K562 (cell line): ENCODE measurements around the gene LMF2. TPM values are rescaled to one million over a fixed set of nuclear protein-coding genes. Genes with fewer than 3 reads are reported as not detected.
A peak's percentile ranks its signal among the peaks of the same experiment; 100 is the strongest.

Experiments used
- ATF4 ChIP-seq: fragments of 450-650 bp; formaldehyde crosslinking; IDR thresholded peaks from 2 replicates; pipeline ENCODE4 v1.4.0; 2022; ENCODE audit warnings: mild to moderate bottlenecking, moderate library complexity
- BRCA1 ChIP-seq, 2 experiments: fragments of 450-650 bp in 1 of 2; sonication (generic) in 1 of 2; formaldehyde crosslinking in 1 of 2; IDR thresholded peaks; 2 replicates each; pipeline versions ENCODE4 v1.5.0 to v1.6.1; 2017 to 2020; ENCODE audit warnings: mild to moderate bottlenecking in 1 of 2, missing genetic modification reagents in 1 of 2
- E4F1 ChIP-seq: fragments of 250-450 bp; sonication (Bioruptor Pico); IDR thresholded peaks from 2 replicates; pipeline ENCODE4 v1.5.0; 2021; ENCODE audit warnings: mild to moderate bottlenecking, borderline replicate concordance
- FIP1L1 ChIP-seq: fragments of 200-400 bp; formaldehyde crosslinking; IDR thresholded peaks from 2 replicates; pipeline ENCODE4 v1.6.1; 2018; ENCODE audit warnings: mild to moderate bottlenecking, low read depth, low read length; ENCODE audit not compliant: poor library complexity, severe bottlenecking
- FOSL1 ChIP-seq: fragments of 200-800 bp; sonication (Bioruptor generic); conservative IDR thresholded peaks from 2 replicates; pipeline ENCODE4 v1.6.1; 2016; ENCODE audit warnings: missing genetic modification characterization, missing compliant biosample characterization
- FOXA3 ChIP-seq, 2 experiments: fragments of 450-650 bp in 1 of 2; sonication (generic) in 1 of 2; formaldehyde crosslinking; IDR thresholded peaks in 1 of 2; conservative IDR thresholded peaks in 1 of 2; 2 replicates each; pipeline versions ENCODE4 v1.4.0 to v1.8.0; 2020 to 2022; ENCODE audit warnings: mild to moderate bottlenecking in 2 of 2, missing genetic modification reagents in 1 of 2
- HES1 ChIP-seq: fragments of 450-650 bp; IDR thresholded peaks from 2 replicates; pipeline ENCODE4 v1.6.1; 2016; ENCODE audit warnings: low read depth, mild to moderate bottlenecking, moderate library complexity
- ILF3 ChIP-seq: fragments of 450-650 bp; IDR thresholded peaks from 2 replicates; pipeline ENCODE4 v1.6.1; 2018; ENCODE audit warnings: antibody characterized with exemption, mild to moderate bottlenecking, moderate library complexity, borderline replicate concordance
- NCOR1 ChIP-seq: fragments of 450-650 bp; IDR thresholded peaks from 2 replicates; pipeline ENCODE4 v1.6.1; 2016; ENCODE audit warnings: mild to moderate bottlenecking, moderate library complexity
- NONO ChIP-seq, 2 experiments: fragments of 200-400 bp in 1 of 2; fragments of 450-650 bp in 1 of 2; formaldehyde crosslinking in 1 of 2; IDR thresholded peaks; 2 replicates each; pipeline ENCODE4 v1.6.1; 2017; ENCODE audit warnings: low read depth in 2 of 2, mild to moderate bottlenecking in 2 of 2, moderate library complexity in 2 of 2, low read length in 1 of 2
- RCOR1 ChIP-seq, 2 experiments: IDR thresholded peaks; 2 replicates each; pipeline ENCODE4 v1.6.1; 2012; ENCODE audit warnings: low read depth in 2 of 2, low read length in 2 of 2, borderline replicate concordance in 1 of 2, improper control_type of control experiment in 1 of 2
- THRA ChIP-seq: fragments of 450-650 bp; IDR thresholded peaks from 2 replicates; pipeline ENCODE4 v1.6.1; 2017; ENCODE audit warnings: mild to moderate bottlenecking, moderate library complexity
- ZBTB2 ChIP-seq: fragments of 450-650 bp; IDR thresholded peaks from 2 replicates; pipeline ENCODE4 v1.6.1; 2016; ENCODE audit warnings: antibody characterized with exemption
- ZFPM2 ChIP-seq: fragments of 250-450 bp; sonication (Bioruptor Pico); IDR thresholded peaks from 2 replicates; pipeline ENCODE4 v1.5.1; 2022; ENCODE audit warnings: mild to moderate bottlenecking
- ZFX ChIP-seq: sonication (generic); formaldehyde crosslinking; IDR thresholded peaks from 2 replicates; pipeline ENCODE4 v1.8.0; 2022; ENCODE audit warnings: mild to moderate bottlenecking, missing genetic modification reagents, moderate library complexity
- polyA plus RNA-seq, 8 experiments: library from polyadenylated mRNA; depleted of rRNA in 4 of 8; stranded (reverse) in 5 of 8; unstranded in 3 of 8; fragments of >200 nt; fragmentation: Nextera tagmentation in 2 of 8; fragmentation: Illumina TruSeq in 1 of 8; extraction: Ambion mirVana in 2 of 8; extraction: Trizol in 1 of 8; gene quantifications; 2 replicates each; pipeline versions ENCODE4 v1.2.1 to v1.2.3, GENCODE V29; 2011 to 2014; ENCODE audit warnings: inconsistent platforms in 1 of 8, missing spikeins in 1 of 8
- total RNA-seq, 7 experiments: library from RNA; depleted of rRNA in 6 of 7; stranded (reverse); fragments of >200 nt in 6 of 7; fragmentation: Illumina TruSeq in 2 of 7; extraction: Trizol in 2 of 7; gene quantifications; 2 replicates each; pipeline versions ENCODE4 v1.2.1 to v1.2.3, GENCODE V29; 2011 to 2021; ENCODE audit warnings: low replicate concordance in 1 of 7
- TF ChIP-seq, protein P1 (sequence below): fragments of 250-450 bp; sonication (Bioruptor Pico); IDR thresholded peaks from 2 replicates; pipeline ENCODE4 v1.5.0; 2021
- TF ChIP-seq, protein P2 (sequence below): fragments of 250-450 bp; sonication (Bioruptor Pico); IDR thresholded peaks from 2 replicates; pipeline ENCODE4 v1.4.0; 2020; ENCODE audit warnings: mild to moderate bottlenecking

Gene LMF2
- total and polyA plus RNA-seq, 9 of the 15 experiments (the other 6 are each of a cell fraction or from before 2014, with no cell fraction given), result 0.08 to 37.1 (median 7.6) TPM

DNA sequence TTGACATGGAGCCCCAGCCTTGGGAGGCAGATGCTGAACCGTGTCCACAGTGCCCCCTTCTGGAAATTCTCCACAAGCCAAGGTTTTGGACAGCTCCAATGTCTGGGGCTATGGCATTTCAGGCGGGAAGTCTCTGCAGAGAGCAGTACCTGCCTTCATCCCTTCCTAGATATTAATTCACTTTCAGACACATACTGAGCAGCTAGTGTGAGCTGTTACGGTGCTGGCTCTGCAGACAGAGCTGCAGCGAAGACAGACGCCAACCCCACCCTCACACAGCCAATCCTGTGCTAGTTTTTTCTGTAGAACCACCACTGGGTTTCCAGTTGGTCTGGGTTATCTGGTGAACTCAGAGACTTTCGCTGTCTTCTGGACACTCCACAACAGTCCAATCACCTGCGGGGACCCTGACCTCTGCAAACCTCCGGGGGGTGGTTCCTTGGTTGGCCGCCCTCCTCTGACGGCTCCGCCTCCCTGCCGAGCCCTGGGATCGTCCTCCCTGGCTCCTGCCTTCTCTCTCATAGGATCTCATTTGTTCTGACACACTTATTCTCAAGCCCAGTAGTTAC, 9.1 kb downstream of the LMF2 start (continued):
- TF ChIP-seq FOXA3 (CRISPR knock-in tag; conservative IDR thresholded peaks at IDR 0.05 in 1 of 2, IDR thresholded peaks at IDR 0.05 in 1 of 2), result no peak
- TF ChIP-seq, protein P1, sequence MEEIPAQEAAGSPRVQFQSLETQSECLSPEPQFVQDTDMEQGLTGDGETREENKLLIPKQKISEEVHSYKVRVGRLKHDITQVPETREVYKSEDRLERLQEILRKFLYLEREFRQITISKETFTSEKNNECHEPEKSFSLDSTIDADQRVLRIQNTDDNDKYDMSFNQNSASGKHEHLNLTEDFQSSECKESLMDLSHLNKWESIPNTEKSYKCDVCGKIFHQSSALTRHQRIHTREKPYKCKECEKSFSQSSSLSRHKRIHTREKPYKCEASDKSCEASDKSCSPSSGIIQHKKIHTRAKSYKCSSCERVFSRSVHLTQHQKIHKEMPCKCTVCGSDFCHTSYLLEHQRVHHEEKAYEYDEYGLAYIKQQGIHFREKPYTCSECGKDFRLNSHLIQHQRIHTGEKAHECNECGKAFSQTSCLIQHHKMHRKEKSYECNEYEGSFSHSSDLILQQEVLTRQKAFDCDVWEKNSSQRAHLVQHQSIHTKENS (CRISPR knock-in tag), result no peak
- TF ChIP-seq ZFX (CRISPR knock-in tag), result no peak
- TF ChIP-seq RCOR1 (IDR thresholded peaks at IDR 0.05; ENCODE audit: borderline replicate concordance in 1 of 2, low read depth in 2 of 2, low read length in 2 of 2), result peak in 1 of 2 experiments; percentile 20; a peak in 1 of 4 replicates
- no peak for TF ChIP-seq ILF3
- TF ChIP-seq FOSL1 (tag), result no peak
- TF ChIP-seq NCOR1, result no peak
- no peak for TF ChIP-seq HES1
- no peak for TF ChIP-seq FIP1L1
- TF ChIP-seq ZBTB2, result no peak
- no peak for TF ChIP-seq BRCA1 (IDR thresholded peaks at IDR 0.05)
- TF ChIP-seq BRCA1 (CRISPR knock-in tag; IDR thresholded peaks at IDR 0.05), result no peak
- no peak for TF ChIP-seq THRA
- no peak for TF ChIP-seq NONO (IDR thresholded peaks at IDR 0.05; ENCODE audit: low read depth in 2 of 2, low read length in 1 of 2)
- no peak for TF ChIP-seq ATF4
- TF ChIP-seq, protein P2, sequence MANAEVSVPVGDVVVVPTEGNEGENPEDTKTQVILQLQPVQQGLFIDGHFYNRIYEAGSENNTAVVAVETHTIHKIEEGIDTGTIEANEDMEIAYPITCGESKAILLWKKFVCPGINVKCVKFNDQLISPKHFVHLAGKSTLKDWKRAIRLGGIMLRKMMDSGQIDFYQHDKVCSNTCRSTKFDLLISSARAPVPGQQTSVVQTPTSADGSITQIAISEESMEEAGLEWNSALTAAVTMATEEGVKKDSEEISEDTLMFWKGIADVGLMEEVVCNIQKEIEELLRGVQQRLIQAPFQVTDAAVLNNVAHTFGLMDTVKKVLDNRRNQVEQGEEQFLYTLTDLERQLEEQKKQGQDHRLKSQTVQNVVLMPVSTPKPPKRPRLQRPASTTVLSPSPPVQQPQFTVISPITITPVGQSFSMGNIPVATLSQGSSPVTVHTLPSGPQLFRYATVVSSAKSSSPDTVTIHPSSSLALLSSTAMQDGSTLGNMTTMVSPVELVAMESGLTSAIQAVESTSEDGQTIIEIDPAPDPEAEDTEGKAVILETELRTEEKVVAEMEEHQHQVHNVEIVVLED (CRISPR knock-in tag), result no peak
- no peak for TF ChIP-seq ZFPM2 (CRISPR knock-in tag)
- no peak for TF ChIP-seq E4F1 (CRISPR knock-in tag)
